Measurements from ENCODE around the gene MYO1B.

MYO1B gene

GRCh38 chr2:191304939-191305875 is 60.0 kb downstream of the MYO1B start:
- no peak overlapping the region for H3K4me3 ChIP-seq (ENCODE audit: low read length)
- TF ChIP-seq CTCF (conservative IDR thresholded peaks at IDR 0.05; ENCODE audit: low read depth, low read length), result no peak
- peak; percentile 26 for DNase-seq (ENCODE audit: low read depth)

- DNase-seq (ENCODE audit: low read depth), result no peak
- no peak for TF ChIP-seq CTCF (conservative IDR thresholded peaks at IDR 0.05; ENCODE audit: low read depth, low read length)
- no peak overlapping the region for H3K4me3 ChIP-seq (ENCODE audit: low read length)
Observed at GRCh38 chr2:191308026-191308425, 62.8 kb downstream of the MYO1B start.

- H3K4me3 ChIP-seq (ENCODE audit: low read length), result no peak overlapping the region
- no peak for DNase-seq (ENCODE audit: low read depth)
- no peak for TF ChIP-seq CTCF (conservative IDR thresholded peaks at IDR 0.05; ENCODE audit: low read depth, low read length)
Observed at GRCh38 chr2:191311156-191311555, 66.0 kb downstream of the MYO1B start.

- DNase-seq (ENCODE audit: low read depth), result peak; percentile 51
- H3K4me3 ChIP-seq (ENCODE audit: low read length), result no peak overlapping the region
- TF ChIP-seq CTCF (conservative IDR thresholded peaks at IDR 0.05; ENCODE audit: low read depth, low read length), result no peak
Observed at GRCh38 chr2:191311627-191312026, 66.4 kb downstream of the MYO1B start.

GRCh38 chr2:191312163-191312562 is 67.0 kb downstream of the MYO1B start:
- DNase-seq (ENCODE audit: low read depth), result no peak
- no peak overlapping the region for H3K4me3 ChIP-seq (ENCODE audit: low read length)
- TF ChIP-seq CTCF (conservative IDR thresholded peaks at IDR 0.05; ENCODE audit: low read depth, low read length), result no peak

GRCh38 chr2:191312662-191313061 is 67.5 kb downstream of the MYO1B start:
- DNase-seq (ENCODE audit: low read depth), result no peak
- TF ChIP-seq CTCF (conservative IDR thresholded peaks at IDR 0.05; ENCODE audit: low read depth, low read length), result no peak

More at GRCh38 chr2:191312662-191313061, 67.5 kb downstream of the MYO1B start:
- H3K4me3 ChIP-seq (ENCODE audit: low read length), result no peak overlapping the region
